ENCODE results near the gene RNASE3.

The RNASE3 gene

DNA sequence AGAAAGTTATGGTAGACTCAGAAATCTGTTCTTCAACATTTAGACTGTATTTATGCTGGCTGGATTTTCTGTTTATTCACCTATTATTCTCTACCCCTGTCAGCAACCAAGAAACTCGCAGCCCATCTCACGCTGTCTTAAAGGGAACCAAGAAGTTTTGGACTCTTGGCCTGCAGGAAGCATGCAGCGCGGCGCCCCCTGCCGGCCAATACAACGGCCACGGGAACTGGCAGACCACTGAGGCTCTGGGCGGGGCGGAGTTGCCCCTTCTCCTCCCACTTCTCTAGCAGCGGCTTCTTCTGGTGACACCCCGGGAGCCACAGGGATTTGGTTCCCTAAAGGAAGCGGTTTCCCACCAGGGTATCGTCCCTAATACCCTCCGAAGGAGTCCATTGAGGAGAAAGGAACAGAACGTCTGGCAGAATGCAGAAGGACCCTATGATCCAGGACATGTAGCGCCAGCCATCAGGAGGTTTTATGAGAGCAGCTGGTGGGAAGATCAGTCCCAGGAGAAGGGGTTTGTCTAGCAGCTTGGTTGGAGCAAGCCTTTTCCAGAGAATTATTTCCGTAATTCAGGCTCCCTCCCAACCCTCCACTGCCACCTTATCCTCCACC is 43.1 kb downstream of the RNASE3 start:
- in situ Hi-C loops (cut with HindIII; ENCODE audit: low sequenced_read_pairs) = no loop called here
- no peak for DNase-seq (ENCODE audit: low read depth, low spot score)
- no peak overlapping the region for H3K4me3 ChIP-seq (ENCODE audit: low read depth, low read length)
- TF ChIP-seq, protein P1, sequence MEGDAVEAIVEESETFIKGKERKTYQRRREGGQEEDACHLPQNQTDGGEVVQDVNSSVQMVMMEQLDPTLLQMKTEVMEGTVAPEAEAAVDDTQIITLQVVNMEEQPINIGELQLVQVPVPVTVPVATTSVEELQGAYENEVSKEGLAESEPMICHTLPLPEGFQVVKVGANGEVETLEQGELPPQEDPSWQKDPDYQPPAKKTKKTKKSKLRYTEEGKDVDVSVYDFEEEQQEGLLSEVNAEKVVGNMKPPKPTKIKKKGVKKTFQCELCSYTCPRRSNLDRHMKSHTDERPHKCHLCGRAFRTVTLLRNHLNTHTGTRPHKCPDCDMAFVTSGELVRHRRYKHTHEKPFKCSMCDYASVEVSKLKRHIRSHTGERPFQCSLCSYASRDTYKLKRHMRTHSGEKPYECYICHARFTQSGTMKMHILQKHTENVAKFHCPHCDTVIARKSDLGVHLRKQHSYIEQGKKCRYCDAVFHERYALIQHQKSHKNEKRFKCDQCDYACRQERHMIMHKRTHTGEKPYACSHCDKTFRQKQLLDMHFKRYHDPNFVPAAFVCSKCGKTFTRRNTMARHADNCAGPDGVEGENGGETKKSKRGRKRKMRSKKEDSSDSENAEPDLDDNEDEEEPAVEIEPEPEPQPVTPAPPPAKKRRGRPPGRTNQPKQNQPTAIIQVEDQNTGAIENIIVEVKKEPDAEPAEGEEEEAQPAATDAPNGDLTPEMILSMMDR (IDR thresholded peaks at IDR 0.05; ENCODE audit: low read depth, low read length) = peak; percentile 54

DNA sequence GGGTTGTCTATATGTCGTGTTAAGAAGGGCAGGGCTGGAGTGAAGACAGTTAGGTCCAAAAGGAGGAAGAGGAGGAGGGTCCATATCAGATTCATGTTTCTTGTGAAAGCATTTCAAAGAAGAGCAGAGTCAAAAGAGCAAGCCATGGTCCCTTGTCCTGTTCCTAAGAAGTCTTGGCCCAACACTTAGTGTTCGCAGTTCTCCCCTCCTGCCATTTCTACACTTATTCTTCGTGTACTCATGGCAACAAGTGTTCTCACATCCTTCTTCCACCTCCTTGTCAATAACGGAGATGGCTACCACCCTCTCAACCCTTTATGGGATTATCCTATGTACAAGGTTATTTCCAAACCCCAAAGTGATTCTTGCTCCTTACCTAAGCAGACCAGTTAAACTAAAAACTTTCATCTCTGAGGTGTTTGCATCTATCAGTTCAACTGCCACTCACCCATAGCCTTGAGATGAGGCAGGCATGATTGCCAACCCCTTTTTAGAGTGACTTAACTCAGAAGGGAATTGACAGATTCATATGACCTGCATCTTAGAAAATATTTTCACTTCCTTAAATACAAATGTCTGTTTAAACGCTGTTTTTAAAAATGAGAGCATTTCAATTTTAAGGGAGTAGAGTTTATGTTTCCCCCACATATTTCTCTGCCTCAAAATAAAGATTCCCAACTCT is 44.3 kb downstream of the RNASE3 start:
- no peak overlapping the region for H3K4me3 ChIP-seq (ENCODE audit: low read depth, low read length)
- in situ Hi-C loops (cut with HindIII; ENCODE audit: low sequenced_read_pairs) = no loop called here

More for the DNA sequence above, 44.3 kb downstream of the RNASE3 start:
- TF ChIP-seq, protein P1 (IDR thresholded peaks at IDR 0.05; ENCODE audit: low read depth, low read length) = no peak
- no peak for DNase-seq (ENCODE audit: low read depth, low spot score)

All from astrocyte of the spinal cord (primary cell).